ENCODE results near the gene NCAPG2. TPM values are rescaled to one million over a fixed set of nuclear protein-coding genes. Genes with fewer than 3 reads are reported as not detected.

Gene NCAPG2
- total and polyA plus RNA-seq, 10 of the 15 experiments (the other 5 are each of a cell fraction or from before 2014, with no cell fraction given), result 11.2 to 78.2 (median 49.2) TPM

DNA sequence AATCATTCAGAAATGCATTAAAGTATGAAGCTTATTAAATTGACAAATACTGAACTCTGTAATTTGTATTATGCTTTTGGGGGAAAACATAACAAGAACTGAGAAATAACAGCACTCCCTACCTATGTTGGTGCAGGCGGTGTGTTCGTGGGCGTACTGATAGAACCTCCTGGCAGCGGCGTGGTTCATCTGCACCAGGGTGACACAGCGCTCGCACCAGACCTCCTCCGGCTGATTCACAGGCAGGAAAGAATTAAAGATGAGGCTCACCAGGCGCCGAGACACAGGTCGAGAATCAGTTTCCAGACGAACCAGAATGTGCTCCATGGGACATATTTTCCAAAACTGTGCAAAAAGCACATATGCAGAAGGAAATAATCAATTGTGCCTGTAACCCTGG lies 40.2 kb downstream of the NCAPG2 start (continued):
- TF ChIP-seq, protein P1, sequence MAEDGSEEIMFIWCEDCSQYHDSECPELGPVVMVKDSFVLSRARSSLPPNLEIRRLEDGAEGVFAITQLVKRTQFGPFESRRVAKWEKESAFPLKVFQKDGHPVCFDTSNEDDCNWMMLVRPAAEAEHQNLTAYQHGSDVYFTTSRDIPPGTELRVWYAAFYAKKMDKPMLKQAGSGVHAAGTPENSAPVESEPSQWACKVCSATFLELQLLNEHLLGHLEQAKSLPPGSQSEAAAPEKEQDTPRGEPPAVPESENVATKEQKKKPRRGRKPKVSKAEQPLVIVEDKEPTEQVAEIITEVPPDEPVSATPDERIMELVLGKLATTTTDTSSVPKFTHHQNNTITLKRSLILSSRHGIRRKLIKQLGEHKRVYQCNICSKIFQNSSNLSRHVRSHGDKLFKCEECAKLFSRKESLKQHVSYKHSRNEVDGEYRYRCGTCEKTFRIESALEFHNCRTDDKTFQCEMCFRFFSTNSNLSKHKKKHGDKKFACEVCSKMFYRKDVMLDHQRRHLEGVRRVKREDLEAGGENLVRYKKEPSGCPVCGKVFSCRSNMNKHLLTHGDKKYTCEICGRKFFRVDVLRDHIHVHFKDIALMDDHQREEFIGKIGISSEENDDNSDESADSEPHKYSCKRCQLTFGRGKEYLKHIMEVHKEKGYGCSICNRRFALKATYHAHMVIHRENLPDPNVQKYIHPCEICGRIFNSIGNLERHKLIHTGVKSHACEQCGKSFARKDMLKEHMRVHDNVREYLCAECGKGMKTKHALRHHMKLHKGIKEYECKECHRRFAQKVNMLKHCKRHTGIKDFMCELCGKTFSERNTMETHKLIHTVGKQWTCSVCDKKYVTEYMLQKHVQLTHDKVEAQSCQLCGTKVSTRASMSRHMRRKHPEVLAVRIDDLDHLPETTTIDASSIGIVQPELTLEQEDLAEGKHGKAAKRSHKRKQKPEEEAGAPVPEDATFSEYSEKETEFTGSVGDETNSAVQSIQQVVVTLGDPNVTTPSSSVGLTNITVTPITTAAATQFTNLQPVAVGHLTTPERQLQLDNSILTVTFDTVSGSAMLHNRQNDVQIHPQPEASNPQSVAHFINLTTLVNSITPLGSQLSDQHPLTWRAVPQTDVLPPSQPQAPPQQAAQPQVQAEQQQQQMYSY (CRISPR knock-in tag; IDR thresholded peaks at IDR 0.05), result no peak

DNA sequence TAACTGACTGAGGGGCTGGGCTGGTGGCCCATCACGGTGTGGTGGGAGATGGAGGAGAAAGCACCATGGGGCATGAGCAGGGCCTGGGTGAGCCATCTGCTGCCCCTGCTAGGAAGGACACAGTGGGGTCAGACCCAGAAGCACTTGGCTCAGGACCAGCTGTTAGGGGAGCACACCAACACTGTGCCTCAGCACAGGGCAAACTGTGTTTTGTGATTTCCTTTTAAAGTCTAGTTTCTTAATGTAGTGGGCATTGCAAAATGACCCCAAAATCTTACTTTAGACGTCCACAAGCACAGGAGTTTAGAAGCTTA lies 41.2 kb downstream of the NCAPG2 start:
- ATAC-seq (no peak), FAIRE-seq (no peak), DNase-seq (ENCODE audit: low read depth, low spot score) (no peak)
- no peaks in the 10 kb centered on the region for H3K4me1 ChIP-seq (ENCODE audit: control insufficient read depth, insufficient read depth, low read length)
- H4K20me1 ChIP-seq (ENCODE audit: control insufficient read depth, insufficient read depth), result no peaks in the 10 kb centered on the region
- no peaks in the 10 kb centered on the region for H3K79me2 ChIP-seq (ENCODE audit: control insufficient read depth, insufficient read depth, low read length)
- H3K36me3 ChIP-seq (ENCODE audit: control insufficient read depth in 2 of 2, insufficient read depth in 2 of 2, low read length in 1 of 2), result peaks cover 12 to 17% of the 10 kb centered on the region in 2 experiments
- ChIA-PET POLR2A (no interaction called here), SMC1A (ENCODE audit: uncharacterized antibody, unreplicated experiment) (no interaction called here), CTCF (no interaction called here), RAD21 (ENCODE audit: unreplicated experiment) (no interaction called here)
- H3K4me3 ChIP-seq, result no peak overlapping the region
- no peaks in the 10 kb centered on the region for H3K27me3 ChIP-seq (replicated peaks in 1 of 2; ENCODE audit: control insufficient read depth in 2 of 2, insufficient read depth in 2 of 2, low read length in 1 of 2)
- H3K4me2 ChIP-seq (ENCODE audit: control insufficient read depth, insufficient read depth), result no peak overlapping the region
- whole genome bisulfite sequencing (ENCODE audit: insufficient coverage, insufficient replicate concordance, low lambda C conversion rate, missing lambda C conversion rate), result 74% methylated on average over 2 of the region's 2 CpGs
- intact Hi-C loops (cut with micrococcal nuclease; ENCODE audit: unreplicated experiment) (no loop called here), in situ Hi-C loops (cut with MboI) (no loop called here)
- H3K9me3 ChIP-seq (replicated peaks; ENCODE audit: control insufficient read depth, insufficient read depth, low read length), result no peaks in the 10 kb centered on the region
- no peak overlapping the region for H3K27ac ChIP-seq (ENCODE audit: control insufficient read depth, insufficient read depth)
- no peak overlapping the region for H3K9ac ChIP-seq (ENCODE audit: control insufficient read depth, insufficient read depth, low read length)
- BruUV-seq (replicated peaks), result no TSS peak
- H2AFZ ChIP-seq (ENCODE audit: control insufficient read depth, low read depth, low read length), result no peak overlapping the region
- TF ChIP-seq, protein P2, sequence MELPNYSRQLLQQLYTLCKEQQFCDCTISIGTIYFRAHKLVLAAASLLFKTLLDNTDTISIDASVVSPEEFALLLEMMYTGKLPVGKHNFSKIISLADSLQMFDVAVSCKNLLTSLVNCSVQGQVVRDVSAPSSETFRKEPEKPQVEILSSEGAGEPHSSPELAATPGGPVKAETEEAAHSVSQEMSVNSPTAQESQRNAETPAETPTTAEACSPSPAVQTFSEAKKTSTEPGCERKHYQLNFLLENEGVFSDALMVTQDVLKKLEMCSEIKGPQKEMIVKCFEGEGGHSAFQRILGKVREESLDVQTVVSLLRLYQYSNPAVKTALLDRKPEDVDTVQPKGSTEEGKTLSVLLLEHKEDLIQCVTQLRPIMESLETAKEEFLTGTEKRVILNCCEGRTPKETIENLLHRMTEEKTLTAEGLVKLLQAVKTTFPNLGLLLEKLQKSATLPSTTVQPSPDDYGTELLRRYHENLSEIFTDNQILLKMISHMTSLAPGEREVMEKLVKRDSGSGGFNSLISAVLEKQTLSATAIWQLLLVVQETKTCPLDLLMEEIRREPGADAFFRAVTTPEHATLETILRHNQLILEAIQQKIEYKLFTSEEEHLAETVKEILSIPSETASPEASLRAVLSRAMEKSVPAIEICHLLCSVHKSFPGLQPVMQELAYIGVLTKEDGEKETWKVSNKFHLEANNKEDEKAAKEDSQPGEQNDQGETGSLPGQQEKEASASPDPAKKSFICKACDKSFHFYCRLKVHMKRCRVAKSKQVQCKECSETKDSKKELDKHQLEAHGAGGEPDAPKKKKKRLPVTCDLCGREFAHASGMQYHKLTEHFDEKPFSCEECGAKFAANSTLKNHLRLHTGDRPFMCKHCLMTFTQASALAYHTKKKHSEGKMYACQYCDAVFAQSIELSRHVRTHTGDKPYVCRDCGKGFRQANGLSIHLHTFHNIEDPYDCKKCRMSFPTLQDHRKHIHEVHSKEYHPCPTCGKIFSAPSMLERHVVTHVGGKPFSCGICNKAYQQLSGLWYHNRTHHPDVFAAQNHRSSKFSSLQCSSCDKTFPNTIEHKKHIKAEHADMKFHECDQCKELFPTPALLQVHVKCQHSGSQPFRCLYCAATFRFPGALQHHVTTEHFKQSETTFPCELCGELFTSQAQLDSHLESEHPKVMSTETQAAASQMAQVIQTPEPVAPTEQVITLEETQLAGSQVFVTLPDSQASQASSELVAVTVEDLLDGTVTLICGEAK (IDR thresholded peaks at IDR 0.05; ENCODE audit: borderline replicate concordance), result no peak
- TF ChIP-seq BRCA1 (IDR thresholded peaks at IDR 0.05; ENCODE audit: low read depth, low read length), result no peak
- TF ChIP-seq, protein P3, sequence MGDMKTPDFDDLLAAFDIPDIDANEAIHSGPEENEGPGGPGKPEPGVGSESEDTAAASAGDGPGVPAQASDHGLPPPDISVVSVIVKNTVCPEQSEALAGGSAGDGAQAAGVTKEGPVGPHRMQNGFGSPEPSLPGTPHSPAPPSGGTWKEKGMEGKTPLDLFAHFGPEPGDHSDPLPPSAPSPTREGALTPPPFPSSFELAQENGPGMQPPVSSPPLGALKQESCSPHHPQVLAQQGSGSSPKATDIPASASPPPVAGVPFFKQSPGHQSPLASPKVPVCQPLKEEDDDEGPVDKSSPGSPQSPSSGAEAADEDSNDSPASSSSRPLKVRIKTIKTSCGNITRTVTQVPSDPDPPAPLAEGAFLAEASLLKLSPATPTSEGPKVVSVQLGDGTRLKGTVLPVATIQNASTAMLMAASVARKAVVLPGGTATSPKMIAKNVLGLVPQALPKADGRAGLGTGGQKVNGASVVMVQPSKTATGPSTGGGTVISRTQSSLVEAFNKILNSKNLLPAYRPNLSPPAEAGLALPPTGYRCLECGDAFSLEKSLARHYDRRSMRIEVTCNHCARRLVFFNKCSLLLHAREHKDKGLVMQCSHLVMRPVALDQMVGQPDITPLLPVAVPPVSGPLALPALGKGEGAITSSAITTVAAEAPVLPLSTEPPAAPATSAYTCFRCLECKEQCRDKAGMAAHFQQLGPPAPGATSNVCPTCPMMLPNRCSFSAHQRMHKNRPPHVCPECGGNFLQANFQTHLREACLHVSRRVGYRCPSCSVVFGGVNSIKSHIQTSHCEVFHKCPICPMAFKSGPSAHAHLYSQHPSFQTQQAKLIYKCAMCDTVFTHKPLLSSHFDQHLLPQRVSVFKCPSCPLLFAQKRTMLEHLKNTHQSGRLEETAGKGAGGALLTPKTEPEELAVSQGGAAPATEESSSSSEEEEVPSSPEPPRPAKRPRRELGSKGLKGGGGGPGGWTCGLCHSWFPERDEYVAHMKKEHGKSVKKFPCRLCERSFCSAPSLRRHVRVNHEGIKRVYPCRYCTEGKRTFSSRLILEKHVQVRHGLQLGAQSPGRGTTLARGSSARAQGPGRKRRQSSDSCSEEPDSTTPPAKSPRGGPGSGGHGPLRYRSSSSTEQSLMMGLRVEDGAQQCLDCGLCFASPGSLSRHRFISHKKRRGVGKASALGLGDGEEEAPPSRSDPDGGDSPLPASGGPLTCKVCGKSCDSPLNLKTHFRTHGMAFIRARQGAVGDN (IDR thresholded peaks at IDR 0.05), result no peak
- TF ChIP-seq, protein P4, sequence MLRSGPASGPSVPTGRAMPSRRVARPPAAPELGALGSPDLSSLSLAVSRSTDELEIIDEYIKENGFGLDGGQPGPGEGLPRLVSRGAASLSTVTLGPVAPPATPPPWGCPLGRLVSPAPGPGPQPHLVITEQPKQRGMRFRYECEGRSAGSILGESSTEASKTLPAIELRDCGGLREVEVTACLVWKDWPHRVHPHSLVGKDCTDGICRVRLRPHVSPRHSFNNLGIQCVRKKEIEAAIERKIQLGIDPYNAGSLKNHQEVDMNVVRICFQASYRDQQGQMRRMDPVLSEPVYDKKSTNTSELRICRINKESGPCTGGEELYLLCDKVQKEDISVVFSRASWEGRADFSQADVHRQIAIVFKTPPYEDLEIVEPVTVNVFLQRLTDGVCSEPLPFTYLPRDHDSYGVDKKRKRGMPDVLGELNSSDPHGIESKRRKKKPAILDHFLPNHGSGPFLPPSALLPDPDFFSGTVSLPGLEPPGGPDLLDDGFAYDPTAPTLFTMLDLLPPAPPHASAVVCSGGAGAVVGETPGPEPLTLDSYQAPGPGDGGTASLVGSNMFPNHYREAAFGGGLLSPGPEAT (IDR thresholded peaks at IDR 0.05; ENCODE audit: low read depth), result no peak
- TF ChIP-seq NFYB (IDR thresholded peaks at IDR 0.05; ENCODE audit: insufficient read depth, low read depth, low read length), result no peak
- no peak for TF ChIP-seq GABPA (IDR thresholded peaks at IDR 0.05; ENCODE audit: low read depth)
